Fibroblast of peridontal ligament (primary cell): ENCODE results near the gene GARIN5A.
"Not testable (repeated sequence)": the region's sequence is repeated elsewhere in the genome, so short reads cannot be mapped to it uniquely, and the experiment has no call there.

Experiments used
- DNase-seq: peaks from one replicate; pipeline ENCODE4 v3.0.0-alpha.2; 2010; ENCODE audit errors: extremely low read depth

Gene GARIN5A

GRCh38 chr19:50488389-50489194, 11.9 kb upstream of the GARIN5A start:
- DNase-seq: no peak

- peak; percentile 15 for DNase-seq
Measured at GRCh38 chr19:50486823-50487515, 10.3 kb upstream of the GARIN5A start.

- no peak for DNase-seq
Measured at GRCh38 chr19:50485284-50485955, 8.8 kb upstream of the GARIN5A start.

GRCh38 chr19:50482916-50483315, 6.3 kb upstream of the GARIN5A start:
- DNase-seq: no peak

- DNase-seq: no peak
Measured at GRCh38 chr19:50482271-50482855, 5.7 kb upstream of the GARIN5A start.

GRCh38 chr19:50481351-50482149, 4.9 kb upstream of the GARIN5A start:
- no peak for DNase-seq

GRCh38 chr19:50480281-50481111, 3.8 kb upstream of the GARIN5A start:
- no peak for DNase-seq

- no peak for DNase-seq
Measured at GRCh38 chr19:50479761-50480251, 3.2 kb upstream of the GARIN5A start.

GRCh38 chr19:50478901-50479715, 2.5 kb upstream of the GARIN5A start:
- DNase-seq: peak; percentile 22

GRCh38 chr19:50477751-50478515, 1.3 kb upstream of the GARIN5A start:
- no peak for DNase-seq

- DNase-seq: no peak
Measured at GRCh38 chr19:50476907-50477238, 225 bp upstream of the GARIN5A start.

GRCh38 chr19:50475736-50476223, 868 bp downstream of the GARIN5A start:
- no peak for DNase-seq

- no peak for DNase-seq
Measured at GRCh38 chr19:50475101-50475568, 1.5 kb downstream of the GARIN5A start.

- DNase-seq: not testable (repeated sequence)
Measured at GRCh38 chr19:50473336-50473735, 3.3 kb downstream of the GARIN5A start.

- DNase-seq: no peak
Measured at GRCh38 chr19:50468818-50469217, 7.8 kb downstream of the GARIN5A start.

- DNase-seq: no peak
Measured at GRCh38 chr19:50467566-50467965, 9.1 kb downstream of the GARIN5A start.

GRCh38 chr19:50466706-50467039, 10.0 kb downstream of the GARIN5A start:
- no peak for DNase-seq

GRCh38 chr19:50465986-50466705, 10.5 kb downstream of the GARIN5A start:
- DNase-seq: no peak
